Measurements from ENCODE around the gene ZFHX3. TPM values are rescaled to one million over a fixed set of nuclear protein-coding genes. Genes with fewer than 3 reads are reported as not detected.

The ZFHX3 gene
- total and polyA plus RNA-seq, 2 donors (not counting 3 experiments of a cell fraction or from before 2014, with no cell fraction given), result 3.7 to 18.8 TPM

DNA sequence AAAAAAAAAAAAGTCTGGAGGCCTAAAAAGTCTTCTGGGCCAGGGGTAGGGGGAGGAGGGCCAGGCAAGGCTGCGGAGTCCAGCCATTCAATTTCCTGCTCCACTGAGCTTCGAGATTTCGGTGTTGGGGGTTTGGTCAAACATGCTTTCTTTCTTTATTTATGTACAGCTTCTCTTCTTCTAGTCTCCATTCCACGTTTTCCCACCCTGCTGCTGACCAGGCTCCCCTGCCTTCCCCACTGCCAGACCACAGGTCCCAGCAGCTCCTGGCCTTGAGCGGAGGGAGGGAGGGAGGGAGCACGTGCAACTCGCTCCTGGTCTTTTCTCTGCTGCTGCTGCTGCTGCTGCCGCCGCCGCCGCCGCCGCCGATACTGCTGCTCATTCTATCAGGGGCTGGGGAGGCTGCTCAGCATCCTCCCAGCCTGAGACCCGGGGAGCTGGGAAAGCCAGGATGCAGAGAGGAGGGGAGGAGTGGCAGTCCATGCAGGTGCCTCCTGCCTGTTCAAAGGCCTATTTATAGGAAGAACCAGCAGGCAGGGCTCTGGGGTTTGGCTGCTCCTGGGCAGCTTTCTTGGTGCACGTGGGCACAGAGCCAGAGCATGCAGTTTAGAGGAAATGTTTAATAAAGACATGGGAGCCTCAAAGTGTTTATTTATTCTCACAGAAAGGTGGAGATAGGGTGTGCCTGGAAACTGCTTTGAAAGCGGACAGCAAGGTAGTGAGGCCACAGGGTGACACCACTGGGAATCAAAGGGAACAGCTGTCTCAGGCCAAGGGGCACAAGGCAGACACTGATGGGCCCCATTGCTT is 23.4 kb upstream of the ZFHX3 start:
- H3K4me3 ChIP-seq (replicated peaks in 1 of 3; ENCODE audit: insufficient read depth in 1 of 3, low read depth in 1 of 3, low read length in 3 of 3), result no peak overlapping the region
- DNase-seq (ENCODE audit: low read depth, low spot score), result peak; percentile 67
- POLR2A ChIA-PET, result interaction anchor here (0.6 to 0.7 kb wide), 6 partner anchors 8 to 1282 kb away, joined by 3 to 9 read pairs (median 4); no protein-coding TSS in a partner anchor

More for the DNA sequence above, 23.4 kb upstream of the ZFHX3 start:
- intact Hi-C loops (cut with micrococcal nuclease) (no loop called here), dilution Hi-C loops (cut with MboI; ENCODE audit: extremely low pct_ligation_motif_present, low sequenced_read_pairs) (no loop called here)
- Histone ChIP-seq H3K4me1 (ENCODE audit: control insufficient read depth, extremely low read depth, insufficient read depth, low read length) (peaks cover 50% of the 10 kb centered on the region), H3K27ac (ENCODE audit: insufficient read depth, low read depth, low read length) (peak overlapping the region; percentile 64), H3K36me3 (ENCODE audit: control insufficient read depth in 2 of 2, extremely low read depth in 1 of 2, insufficient read depth in 2 of 2, low read length in 2 of 2) (no peaks in the 10 kb centered on the region), H3K9ac (replicated peaks; ENCODE audit: extremely low read depth, insufficient read depth, low read length) (peak overlapping the region; percentile 51), H3K79me2 (ENCODE audit: control insufficient read depth, insufficient read depth, low read length) (no peaks in the 10 kb centered on the region), H2AFZ (ENCODE audit: low read depth, low read length) (peak overlapping the region; percentile 76), H4K20me1 (replicated peaks; ENCODE audit: control insufficient read depth, extremely low read depth, insufficient read depth, low read length) (no peaks in the 10 kb centered on the region), H3K9me1 (replicated peaks; ENCODE audit: control insufficient read depth, extremely low read depth, insufficient read depth, low read length) (no peaks in the 10 kb centered on the region), H3K4me2 (ENCODE audit: insufficient read depth, low read length) (peak overlapping the region; percentile 22), H3K9me3 (replicated peaks; ENCODE audit: control insufficient read depth, insufficient read depth, low read length) (no peaks in the 10 kb centered on the region), H3K27me3 (ENCODE audit: control insufficient read depth in 2 of 2, insufficient read depth in 2 of 2, low read length in 2 of 2) (no peaks in the 10 kb centered on the region)
- no TSS peak for BruUV-seq (replicated peaks)
- CTCF ChIA-PET, result interaction anchor here (0.7 to 2.2 kb wide), 13 partner anchors 13 to 239 kb away, joined by 3 to 11 read pairs (median 4); no protein-coding TSS in a partner anchor
- TF ChIP-seq POLR2AphosphoS5 (IDR thresholded peaks at IDR 0.05; ENCODE audit: insufficient read depth, low read depth, low read length) (no peak), FOS (IDR thresholded peaks at IDR 0.05; ENCODE audit: borderline replicate concordance, insufficient read depth, low read length) (no peak), MYC (IDR thresholded peaks at IDR 0.05; ENCODE audit: low read depth, low read length) (no peak), JUN (IDR thresholded peaks at IDR 0.05; ENCODE audit: borderline replicate concordance, insufficient read depth, insufficient read length, low read depth) (no peak), POLR2A (IDR thresholded peaks at IDR 0.05; ENCODE audit: low read depth, low read length) (no peak), GATA2 (IDR thresholded peaks at IDR 0.05; ENCODE audit: insufficient read depth, insufficient read length, low read depth, low read length) (no peak)
- TF ChIP-seq, protein P1, sequence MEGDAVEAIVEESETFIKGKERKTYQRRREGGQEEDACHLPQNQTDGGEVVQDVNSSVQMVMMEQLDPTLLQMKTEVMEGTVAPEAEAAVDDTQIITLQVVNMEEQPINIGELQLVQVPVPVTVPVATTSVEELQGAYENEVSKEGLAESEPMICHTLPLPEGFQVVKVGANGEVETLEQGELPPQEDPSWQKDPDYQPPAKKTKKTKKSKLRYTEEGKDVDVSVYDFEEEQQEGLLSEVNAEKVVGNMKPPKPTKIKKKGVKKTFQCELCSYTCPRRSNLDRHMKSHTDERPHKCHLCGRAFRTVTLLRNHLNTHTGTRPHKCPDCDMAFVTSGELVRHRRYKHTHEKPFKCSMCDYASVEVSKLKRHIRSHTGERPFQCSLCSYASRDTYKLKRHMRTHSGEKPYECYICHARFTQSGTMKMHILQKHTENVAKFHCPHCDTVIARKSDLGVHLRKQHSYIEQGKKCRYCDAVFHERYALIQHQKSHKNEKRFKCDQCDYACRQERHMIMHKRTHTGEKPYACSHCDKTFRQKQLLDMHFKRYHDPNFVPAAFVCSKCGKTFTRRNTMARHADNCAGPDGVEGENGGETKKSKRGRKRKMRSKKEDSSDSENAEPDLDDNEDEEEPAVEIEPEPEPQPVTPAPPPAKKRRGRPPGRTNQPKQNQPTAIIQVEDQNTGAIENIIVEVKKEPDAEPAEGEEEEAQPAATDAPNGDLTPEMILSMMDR (IDR thresholded peaks at IDR 0.05; ENCODE audit: extremely low read depth in 1 of 2, insufficient read depth in 1 of 2, low read depth in 1 of 2, low read length in 2 of 2), result no peak
- TF ChIP-seq, protein P2, sequence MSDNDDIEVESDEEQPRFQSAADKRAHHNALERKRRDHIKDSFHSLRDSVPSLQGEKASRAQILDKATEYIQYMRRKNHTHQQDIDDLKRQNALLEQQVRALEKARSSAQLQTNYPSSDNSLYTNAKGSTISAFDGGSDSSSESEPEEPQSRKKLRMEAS (IDR thresholded peaks at IDR 0.05; ENCODE audit: insufficient read depth, insufficient read length), result peak; percentile 26
- peak; percentile 72 for FAIRE-seq

Measured in endothelial cell of umbilical vein (primary cell).